NK-92 treated with Interleukin-12 subunit alpha and Interleukin-12 subunit beta, amount 100 ng/mL, for 24 hours (cell line): ENCODE measurements around the gene SLC17A3.

Source experiments
- DNase-seq: peaks from one replicate; lab custom pipeline; 2025; lab: John Stamatoyannopoulos, UW

SLC17A3 gene

DNA sequence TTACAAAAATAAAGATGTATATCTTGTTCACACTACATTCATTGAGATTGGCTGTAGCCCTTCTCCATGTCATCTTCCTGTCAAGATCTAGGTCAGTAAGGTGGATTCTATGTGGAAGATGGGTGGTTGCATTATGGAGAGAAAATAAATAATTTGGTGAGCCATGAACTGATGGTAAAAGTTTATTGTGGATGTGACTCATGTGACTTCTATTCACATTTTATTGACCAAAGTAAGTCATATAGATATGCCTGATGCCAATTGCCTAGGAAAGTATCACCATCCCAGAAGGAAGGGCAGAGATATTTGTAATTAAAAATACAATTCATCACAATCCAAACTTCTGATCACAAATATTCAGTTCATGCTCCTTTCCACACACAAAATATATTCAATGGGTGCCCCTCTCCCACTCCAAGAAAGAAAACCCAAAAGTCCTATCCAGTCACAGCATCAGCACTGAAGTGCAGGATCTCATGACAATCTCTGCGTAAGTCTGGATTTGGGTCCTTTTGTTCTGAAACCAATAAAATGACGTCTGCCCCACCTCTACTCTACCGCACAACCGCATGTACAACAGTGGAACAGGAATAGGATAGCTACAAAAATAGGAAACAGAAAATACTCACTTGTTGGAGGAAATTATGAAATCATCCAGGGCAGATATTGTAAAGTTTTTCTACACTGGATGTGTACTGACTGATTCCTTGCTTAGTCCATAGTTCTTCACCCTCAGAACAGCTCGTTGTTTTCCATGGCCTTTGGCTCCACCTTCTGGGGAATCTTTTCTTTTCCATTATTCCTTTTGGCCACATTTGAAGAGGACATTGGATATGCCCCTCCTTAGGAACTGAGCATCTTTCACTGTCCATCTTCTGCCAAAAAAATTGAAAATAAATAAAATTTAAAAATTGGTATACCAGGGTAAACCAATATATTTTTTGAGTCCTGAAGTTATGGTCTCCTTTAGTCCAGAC lies 16.1 kb upstream of the SLC17A3 start:
- DNase-seq: no peak

DNA sequence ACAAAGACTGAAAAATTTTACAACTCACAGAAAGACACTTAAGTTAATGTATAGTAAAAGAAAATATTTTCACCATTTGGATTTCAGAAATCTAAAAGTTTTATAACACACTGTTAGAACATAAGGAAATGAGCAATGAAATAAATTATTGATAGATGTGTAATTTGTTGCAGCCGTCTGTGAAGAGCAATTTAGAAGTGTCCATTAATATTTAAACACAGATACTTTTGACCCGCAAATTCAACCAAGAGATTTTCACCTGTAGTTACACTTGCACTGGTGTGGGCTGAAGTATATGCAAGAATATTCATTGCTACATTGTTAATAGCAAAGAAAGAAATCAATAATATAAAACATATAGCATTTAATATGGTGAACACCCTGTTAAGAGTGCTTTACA lies 14.6 kb upstream of the SLC17A3 start:
- DNase-seq: no peak

DNA sequence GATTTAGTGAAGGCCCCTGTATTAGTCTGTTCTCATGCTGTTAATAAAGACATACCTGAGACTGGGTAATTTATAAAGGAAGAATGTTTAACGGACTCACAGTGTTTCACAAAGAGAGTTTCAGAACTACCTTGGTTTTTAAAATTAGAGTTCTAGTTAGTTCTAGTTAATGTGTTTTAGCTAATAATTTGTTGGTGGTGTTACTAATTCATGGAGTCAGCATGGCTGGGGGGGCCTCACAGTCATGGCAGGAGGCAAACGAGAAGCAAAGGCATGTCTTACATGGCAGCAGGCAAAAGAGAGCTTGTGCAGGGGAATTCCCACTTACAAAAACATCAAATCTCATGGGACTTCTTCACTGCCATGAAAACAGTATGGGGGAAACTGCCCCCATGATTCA lies 12.0 kb upstream of the SLC17A3 start:
- DNase-seq: no peak

DNA sequence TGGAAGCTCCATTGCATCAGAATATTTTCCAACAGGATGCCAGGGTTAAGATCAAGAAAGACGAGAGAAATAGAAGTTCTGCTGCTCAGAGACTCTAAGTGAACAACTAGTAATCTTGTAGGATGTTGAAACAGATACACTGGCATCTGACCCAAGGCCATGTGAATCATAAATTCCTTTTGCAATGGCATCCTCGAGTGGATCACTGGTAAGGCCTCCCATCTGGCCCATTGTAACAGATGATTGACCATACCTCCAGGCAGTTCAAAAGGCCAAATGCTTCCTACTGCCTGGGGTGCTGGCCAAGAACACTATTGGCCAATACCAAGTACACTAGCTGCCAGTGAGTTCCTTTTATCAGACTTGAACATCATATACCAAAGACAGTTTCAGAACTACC lies 9.9 kb upstream of the SLC17A3 start:
- DNase-seq: no peak

DNA sequence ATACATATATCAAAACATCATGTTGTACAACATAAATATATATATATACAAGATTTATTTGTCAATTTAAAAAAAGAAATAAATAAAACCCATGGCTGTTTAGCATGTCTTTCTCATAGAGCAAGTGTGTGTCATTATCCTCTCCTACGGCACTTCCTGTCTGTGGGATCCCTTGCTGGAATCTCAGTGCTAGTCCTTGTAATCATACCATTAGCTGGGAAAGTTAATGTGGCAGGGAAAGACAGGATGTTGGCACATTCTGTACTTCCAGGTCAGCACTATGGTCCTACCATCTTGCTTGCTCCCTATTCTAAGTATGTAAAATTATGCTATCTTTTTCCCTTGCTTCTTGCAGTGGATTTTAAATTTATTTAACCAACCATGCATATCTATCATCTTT lies 9.5 kb upstream of the SLC17A3 start:
- no peak for DNase-seq

DNA sequence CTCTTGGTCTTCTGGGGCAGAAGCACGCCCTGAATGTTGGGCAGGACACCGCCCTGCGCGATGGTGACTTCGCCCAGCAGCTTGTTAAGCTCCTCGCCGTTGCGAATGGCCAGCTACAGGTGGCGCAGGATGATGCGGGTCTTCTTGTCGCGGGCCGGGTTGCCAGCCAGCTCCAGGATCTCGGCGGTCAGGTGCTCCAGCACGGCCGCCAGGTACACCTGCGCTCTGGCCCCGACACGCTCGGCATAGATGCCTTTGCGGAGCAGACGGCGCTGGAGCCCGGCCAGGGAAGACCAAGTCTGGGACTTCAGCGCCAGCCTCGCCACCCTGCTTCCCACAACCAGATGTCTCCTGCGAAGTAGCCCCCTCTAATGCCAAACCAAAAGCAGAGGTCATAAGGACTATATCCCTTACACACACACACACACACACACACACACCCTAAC lies 8.0 kb upstream of the SLC17A3 start:
- no peak for DNase-seq

DNA sequence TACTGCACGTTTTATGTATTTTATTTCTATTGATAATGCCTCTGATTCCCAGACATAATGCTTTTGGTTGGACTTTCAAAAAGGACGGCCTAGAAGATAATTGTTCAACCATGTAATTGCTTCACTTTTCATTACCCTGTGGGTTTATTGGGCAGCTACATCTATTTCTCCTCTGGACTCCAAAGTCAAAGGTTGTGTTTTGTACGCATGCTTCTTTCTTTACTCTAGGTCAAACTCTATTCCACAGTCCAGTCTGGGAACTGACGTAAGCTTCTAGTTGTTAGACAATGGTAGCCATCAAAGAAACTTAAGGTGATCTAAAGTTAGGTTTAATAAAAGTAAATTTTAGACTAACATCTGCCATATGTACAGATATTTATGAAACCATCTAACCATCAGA lies 6.6 kb upstream of the SLC17A3 start:
- DNase-seq: no peak

DNA sequence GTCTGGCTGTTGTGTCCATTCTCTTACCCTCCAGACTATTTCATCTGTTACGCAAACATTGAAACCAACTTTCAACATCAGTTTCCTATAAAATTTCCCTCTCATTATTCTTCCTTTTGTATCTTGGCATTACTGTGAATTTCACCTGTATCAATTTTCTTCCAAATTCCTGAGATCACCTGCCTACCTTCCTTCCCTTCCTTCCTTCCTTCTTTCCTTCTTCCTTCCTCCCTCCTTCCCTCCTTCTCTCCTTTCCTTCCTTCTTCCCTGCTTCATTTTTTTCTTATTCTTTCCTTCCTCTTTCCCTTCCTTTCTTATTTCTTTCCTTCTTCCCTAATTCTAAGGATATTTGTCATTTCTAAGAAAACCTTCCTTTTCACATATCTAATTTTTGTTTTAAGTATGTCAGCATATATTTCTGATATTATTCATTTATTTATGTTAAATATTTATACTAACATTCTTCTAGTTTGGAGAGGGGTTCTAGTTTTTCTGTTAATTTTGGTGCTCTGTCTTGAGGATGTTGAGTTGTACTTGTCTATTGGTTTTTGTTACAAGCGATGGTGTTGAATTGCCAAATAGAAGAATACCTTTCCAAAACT lies 4.8 kb upstream of the SLC17A3 start:
- DNase-seq: no peak

DNA sequence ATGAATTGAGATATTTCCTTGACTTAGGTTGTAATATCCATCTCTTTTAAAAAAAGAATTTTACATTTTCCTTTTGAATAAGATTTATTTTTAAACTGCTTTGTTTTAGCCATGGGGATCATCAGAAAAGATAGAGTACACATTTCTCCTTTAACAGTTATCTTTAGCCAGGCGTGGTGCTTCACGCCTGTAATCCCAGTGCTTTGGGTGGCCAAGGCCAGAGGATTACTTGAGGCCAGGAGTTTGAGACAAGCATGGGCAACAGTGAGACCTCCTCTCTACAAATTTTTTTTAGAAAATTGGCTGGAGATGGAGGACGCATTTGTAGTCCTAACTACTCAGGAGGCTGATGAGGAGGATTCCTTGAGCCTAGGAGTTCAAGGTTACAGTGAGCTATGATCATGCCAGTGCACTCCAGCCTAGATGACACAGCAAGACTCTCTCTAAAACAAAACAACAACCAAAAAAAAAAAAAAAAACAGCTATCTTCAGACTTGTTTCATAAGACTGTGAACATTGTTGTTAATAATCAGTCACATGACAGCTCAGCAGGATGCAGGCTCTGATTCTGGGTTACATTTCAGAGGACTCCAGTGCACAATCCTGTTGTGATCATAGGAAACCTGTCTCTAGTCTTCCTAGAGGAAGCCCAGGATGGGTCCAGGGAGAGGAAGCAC lies 2.0 kb upstream of the SLC17A3 start:
- DNase-seq: no peak

DNA sequence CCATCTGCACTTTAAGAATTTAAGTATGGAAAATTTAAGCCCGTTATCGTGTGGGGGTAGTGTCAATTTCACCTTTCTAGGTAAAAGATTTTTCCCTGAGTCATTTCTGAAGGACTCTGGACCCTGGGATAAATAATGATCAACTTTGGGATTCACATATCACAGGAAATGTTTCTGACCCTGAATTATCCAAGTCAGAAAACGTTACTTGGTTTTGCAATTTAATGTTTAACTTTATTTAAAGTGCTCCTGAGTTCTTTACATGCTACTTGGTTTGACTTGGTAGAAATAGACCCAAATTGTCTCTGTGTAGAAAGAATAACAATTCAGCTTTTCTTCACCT lies 1.5 kb upstream of the SLC17A3 start:
- no peak for DNase-seq

DNA sequence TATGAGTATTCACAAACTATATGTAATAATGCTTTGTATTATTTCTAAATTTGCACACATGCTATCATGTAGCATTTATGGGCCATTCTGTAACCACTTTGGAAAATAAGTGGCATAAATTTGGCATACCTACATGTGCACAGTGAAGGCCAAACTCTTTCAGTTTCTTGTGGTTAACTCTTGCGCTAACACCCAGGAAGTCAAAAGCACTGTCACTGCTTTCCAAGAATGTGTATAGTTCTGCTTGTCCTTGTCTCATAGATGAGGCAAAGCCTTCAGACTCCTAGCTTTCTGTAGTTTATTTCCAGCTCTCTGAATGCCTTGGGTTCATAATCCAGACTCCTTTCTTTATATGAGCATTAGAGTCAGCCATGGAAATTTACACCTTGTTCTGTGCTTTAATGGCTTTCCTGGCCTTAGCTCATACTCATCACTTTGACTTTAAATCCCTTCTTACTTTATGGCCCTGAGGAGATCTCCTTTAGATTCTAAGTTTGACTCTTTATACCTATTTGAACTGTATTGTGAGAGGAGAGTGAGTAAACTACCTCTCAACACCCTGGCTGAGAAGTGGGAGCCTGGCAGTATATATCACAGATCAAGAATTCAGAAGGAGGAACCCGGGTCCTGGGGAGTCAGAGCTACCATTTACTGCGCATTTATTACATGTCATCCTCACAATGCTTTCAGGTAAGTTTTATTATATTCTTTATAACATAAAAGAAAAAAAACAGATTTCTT lies 949 bp upstream of the SLC17A3 start:
- DNase-seq: no peak

DNA sequence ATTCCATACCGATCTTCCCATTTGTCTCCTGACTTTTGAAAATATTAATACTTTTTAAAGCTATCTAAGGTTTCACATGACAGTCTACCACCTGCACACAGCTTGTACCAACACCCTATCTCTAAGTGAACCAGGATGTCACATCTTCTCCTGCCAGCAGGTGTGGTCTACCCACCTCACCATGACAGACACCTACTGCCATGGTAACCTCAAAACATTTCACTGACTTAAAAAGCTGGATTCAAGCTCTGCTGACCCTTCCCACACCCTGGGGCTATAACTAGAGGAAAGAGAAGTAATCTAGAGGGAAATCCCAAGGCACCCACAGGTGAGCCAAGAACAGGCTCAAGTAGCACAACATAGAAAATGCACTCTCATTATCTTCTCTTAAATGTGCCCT lies 1.2 kb downstream of the SLC17A3 start:
- no peak for DNase-seq

DNA sequence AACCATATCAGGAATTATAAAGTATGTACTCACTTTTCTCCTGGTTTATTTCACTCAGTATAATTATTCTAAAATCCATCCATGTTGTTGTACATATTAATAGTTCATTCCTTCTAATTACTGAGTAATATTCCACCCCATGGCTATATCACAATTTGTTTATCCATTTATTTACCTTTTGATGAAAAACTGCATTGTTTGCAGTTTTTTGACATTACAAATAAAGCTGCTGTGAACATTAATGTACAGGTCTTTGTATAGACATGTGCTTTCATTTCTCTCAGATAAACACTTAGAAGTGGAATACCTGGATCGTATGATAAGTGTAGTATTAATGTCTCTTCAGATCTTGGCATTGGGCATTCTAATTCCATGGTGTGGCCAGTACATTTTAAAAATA lies 4.2 kb downstream of the SLC17A3 start:
- no peak for DNase-seq

DNA sequence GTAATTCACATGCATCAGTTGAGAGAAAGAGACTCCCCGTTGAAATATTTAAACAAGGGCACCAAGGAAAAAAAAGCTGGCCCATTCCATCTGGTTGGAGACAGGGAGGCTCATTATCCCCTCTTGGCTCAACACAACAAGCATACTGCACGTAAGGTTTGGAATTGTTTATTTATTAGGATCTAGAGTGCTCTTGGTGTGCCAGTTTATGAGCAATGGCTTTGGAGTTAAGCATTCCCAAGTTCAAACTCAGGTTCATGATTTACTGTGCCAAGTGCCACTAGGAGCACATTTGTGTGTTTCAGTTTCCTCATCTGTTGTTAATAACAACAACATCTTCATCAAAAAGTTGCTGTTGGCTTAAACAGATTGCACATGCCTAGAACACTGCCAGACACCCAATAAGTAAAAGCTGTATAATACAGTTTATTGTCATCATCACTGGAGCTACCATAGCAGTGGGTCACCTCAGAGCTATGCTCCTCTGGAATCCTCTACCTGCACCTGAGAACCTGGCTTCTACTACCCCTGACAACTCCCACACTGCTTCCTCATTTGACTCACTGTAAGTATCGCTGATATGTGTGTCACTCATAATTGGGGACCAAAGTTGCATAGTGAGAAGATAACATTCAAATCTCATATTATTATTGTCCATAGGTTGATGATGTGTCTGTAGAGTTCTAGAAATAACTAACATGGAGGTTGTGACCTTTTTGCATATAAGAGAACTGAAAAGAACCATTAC lies 5.4 kb downstream of the SLC17A3 start:
- no peak for DNase-seq

DNA sequence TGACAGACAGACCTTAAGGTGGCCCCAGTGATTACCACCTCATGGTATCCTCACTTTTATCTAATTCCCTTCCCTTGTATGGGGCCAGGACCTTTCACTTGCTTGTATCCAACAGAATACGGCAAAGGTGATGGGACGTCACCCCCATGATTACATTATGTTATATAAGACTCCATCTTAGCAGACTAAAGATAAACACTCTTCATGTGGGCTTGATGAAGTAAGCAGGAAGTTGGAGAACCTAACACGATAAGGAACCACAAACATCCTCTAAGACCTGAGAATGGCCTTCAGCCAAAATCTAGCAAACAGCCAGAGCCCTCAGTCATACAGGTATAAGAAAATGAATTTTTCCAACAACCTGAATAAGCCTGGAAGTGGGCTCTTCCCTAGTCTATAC lies 8.0 kb downstream of the SLC17A3 start:
- DNase-seq: no peak

DNA sequence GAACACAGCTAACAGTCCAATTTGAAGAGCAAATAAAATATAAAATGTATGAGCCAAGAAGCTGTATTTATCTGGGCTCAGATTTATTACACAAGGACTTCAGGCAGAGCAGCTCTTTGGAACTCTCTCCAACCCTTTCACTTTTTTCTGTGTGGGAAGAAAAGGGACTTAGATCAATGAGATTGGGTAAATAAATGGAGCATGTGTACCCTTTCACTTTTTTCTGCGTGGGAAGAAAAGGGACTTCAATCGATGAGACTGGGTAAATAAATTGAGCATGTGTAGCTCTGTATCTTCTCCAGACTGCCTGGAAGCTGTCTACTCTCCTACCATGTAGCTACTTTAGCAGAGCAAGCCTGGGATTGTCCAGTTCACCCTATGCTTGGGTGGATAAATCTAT lies 10.7 kb downstream of the SLC17A3 start:
- DNase-seq: no peak

DNA sequence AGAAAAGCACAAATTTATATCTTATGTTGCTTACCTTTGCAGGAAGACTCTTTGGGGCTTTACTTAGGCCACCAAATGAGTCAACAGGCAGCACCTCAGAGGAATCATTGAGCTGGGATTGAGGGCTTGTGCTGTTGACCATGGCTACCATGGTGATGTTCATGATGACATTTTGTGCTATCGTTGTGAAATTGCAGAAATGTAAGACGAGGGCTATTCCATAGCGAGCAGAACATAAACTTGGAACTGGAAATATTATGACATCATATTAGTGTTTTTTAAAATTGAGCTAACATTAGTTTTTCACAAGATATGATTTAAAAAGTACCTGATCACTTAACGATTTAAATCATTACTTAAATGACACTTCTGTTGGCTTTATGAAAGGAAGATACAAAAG lies 11.8 kb downstream of the SLC17A3 start:
- no peak for DNase-seq

DNA sequence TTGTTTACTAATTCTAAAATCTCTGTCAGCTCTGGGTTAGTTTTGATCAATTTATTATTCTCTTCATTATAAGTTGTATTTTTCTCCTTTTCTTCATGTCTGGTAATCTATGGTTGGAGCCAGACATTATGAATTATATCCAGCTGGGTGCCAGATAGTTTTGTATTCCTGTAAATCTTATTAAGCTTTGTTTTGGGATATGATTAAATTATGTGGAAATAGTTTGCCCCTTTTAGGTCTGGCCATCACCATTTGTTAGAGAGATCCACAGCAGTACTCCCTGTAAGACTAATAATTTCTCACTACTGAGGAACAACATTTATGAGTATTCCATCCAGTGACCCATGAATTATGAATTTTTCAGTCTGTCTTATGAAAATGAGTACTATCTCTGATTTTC lies 21.3 kb downstream of the SLC17A3 start:
- DNase-seq: no peak

DNA sequence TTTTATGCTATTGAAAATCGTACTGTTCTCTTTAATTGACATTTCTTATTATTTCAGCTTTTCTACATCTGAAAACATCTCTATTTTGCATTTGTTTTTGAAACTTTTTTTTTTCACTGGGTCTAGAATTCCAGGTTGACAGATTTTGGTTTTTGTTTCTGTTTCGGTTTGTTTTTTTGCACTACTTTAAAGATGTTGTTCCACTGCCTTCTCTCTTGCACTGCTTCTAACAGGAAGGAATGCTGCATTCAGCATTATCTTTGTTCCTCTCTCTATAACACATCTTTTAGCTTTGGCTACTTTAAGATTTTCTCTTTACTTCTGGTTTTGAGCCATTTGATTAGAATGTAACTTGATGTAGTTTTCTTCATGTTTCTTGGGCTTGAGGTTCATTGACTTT lies 22.1 kb downstream of the SLC17A3 start:
- DNase-seq: no peak

DNA sequence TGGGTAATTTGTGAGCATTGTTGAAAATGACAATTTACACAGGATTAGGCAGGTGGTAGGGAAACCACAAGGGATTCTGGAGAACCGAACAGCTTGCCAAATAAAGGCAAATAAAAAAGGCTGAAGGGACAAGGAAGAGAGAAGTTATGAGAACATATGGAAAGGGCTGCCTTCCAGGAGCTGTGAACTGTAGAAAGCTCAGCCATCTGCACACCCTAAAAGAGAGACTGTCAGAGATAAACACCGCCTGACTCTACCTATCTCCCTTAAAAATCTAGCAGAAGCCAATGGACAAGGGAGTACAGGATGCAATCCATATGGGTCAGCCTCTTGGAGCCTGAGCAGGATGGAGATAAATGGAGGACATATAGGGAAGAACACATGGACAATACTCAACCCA lies 29.5 kb downstream of the SLC17A3 start:
- no peak for DNase-seq

DNA sequence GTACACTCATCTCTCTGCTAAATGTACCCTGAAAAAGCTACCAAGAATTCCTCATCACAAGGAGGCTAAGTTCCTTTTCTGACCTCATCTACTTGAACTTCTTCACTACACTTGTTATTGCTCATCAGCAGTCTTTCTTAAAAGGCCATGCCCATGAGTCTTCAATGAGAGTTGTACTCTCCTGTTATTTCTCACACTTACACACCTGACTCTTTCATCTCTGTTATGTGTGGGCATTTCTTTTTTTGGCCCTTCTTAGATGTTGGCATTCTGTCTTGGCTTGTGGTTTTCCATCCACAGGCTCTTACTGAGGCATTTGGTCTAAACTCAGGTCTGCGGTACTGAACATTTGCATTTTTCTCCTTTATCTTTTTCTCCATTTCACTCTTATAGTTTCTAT lies 31.5 kb downstream of the SLC17A3 start:
- DNase-seq: no peak
